GM18907 (cell line): ENCODE data around the gene IKBKE.
"Not testable (repeated sequence)": the region's sequence is repeated elsewhere in the genome, so short reads cannot be mapped to it uniquely, and the experiment has no call there.

Experiments
- ATAC-seq: cut with Tn5 transposase; IDR thresholded peaks from one replicate; pipeline ENCODE4 v1.9.1; 2021; ENCODE audit warnings: mild to moderate bottlenecking, moderate library complexity; ENCODE audit not compliant: unreplicated experiment

The IKBKE gene

GRCh38 chr1:206472454-206472853, 2.2 kb downstream of the IKBKE start:
- ATAC-seq = no peak

DNA sequence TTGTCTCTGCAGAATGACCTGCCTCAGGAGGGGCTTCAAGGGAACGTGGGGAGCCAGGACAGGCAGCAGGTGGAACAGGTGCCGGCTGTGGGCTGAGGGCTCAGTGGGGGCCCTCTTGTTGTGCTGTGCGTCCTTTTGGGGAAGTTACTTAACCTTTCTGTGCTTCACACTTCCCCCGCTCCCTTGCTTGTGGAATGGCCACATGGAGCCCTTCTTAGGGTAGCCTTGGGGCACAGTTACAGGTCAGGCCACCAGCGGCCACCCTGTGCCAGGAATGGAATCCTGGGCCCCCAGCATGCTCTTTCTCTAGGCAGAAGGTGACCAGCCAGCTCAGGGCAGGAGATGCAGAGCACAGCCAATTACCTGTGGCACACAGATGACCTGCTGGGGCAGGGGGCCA, 2.6 kb downstream of the IKBKE start:
- ATAC-seq = no peak

- ATAC-seq = no peak
Observed at GRCh38 chr1:206476058-206476457, 5.8 kb downstream of the IKBKE start.

GRCh38 chr1:206476591-206476990, 6.3 kb downstream of the IKBKE start:
- ATAC-seq = no peak

GRCh38 chr1:206477110-206477509, 6.8 kb downstream of the IKBKE start:
- no peak for ATAC-seq

GRCh38 chr1:206477581-206478380, 7.5 kb downstream of the IKBKE start:
- no peak for ATAC-seq

DNA sequence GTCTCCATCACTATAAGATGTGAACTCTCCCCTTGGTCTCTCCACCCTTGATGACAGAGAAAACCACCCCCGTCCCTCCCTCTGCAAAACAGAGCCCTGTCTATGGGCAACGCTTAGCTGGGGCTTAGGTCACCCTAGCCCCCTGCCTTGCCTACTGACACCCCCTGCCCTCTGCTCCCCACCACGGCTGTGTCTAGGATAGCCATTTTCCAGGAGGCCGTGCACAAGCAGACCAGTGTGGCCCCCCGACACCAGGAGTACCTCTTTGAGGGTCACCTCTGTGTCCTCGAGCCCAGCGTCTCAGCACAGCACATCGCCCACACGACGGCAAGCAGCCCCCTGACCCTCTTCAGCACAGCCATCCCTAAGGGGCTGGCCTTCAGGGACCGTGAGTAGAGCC, 8.5 kb downstream of the IKBKE start:
- ATAC-seq = no peak

DNA sequence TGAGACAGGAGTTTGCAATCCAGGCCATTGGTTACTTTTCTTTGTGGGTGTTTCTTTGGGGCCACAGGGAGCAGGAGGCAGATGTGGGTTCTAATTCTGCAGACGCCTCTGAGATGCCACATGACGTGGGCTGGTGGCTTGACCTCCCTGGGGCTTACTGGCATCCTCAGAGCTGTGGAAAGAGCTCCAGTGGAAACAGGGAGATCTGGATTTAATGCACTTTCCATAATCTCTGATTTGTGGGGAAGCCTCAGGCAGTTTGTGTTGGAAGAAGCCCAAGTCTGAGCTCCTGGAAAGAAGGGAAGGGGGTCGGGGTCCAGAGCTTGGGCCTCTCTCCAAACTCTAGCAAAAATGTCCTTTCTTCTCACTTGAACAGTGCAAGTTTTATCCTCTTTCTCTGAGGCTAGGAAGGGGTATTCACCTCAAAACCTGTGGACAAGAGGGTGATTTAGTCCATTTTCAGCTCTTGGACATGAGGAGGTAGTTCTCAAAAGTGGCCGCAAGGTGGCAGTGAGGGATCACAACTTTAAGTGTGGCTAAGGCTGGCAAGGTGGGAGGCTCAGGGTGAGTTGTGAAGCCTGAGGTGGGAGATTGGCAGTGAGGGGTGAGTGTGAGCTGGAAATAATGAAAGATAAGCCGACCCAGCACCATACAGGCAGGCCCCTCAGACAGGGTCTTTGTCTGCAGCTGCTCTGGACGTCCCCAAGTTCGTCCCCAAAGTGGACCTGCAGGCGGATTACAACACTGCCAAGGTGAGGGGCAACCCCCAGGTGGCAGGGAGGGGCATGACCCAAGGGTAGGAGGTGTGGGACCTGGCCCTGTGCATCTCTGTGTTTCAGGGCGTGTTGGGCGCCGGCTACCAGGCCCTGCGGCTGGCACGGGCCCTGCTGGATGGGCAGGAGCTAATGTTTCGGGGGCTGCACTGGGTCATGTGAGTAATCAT, 9.2 kb downstream of the IKBKE start:
- ATAC-seq = no peak

DNA sequence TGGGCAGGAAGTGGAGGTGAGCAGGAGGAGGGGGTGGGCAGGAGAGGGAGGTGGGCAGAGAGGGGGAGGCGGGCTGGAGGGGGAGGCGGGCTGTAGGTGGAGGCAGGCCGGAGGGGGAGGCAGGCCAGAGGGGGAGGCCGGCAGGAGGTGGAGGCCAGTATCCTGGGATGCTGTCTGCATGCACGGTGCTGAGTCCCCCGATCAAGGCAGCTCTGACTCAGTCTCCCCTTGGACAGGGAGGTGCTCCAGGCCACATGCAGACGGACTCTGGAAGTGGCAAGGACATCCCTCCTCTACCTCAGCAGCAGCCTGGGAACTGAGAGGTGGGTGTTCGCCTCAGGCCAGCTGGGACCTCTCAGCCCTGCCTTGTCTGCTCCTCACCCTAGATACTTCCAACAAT, 9.9 kb downstream of the IKBKE start:
- ATAC-seq = no peak

GRCh38 chr1:206482611-206483010, 12.3 kb downstream of the IKBKE start:
- no peak for ATAC-seq

GRCh38 chr1:206483864-206484263, 13.6 kb downstream of the IKBKE start:
- ATAC-seq = not testable (repeated sequence)

GRCh38 chr1:206484901-206485300, 14.6 kb downstream of the IKBKE start:
- ATAC-seq = no peak

- no peak for ATAC-seq
Observed at GRCh38 chr1:206486995-206487788, 16.9 kb downstream of the IKBKE start.

DNA sequence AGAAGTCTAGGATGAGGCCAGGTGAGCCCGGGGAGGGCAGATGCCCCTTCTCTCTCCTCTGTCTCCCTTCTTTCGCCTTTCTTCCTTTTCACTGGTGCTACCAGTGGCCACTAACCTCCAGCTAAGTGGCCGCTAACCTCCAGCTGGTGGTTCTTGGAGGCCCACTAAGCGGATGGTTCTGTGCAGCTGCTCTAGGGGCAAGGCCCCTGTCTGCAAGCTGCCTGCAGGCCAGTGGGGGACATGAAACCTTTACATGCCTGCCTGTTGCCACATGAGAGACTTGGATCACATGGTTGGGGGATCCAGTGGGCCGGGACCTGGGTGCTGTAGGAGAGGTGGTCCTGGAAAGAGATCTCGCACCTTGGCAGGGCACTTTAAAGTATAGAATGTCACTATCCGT, 17.7 kb downstream of the IKBKE start:
- ATAC-seq = no peak

GRCh38 chr1:206488466-206488865, 18.2 kb downstream of the IKBKE start:
- no peak for ATAC-seq

GRCh38 chr1:206489980-206490770, 19.9 kb downstream of the IKBKE start:
- ATAC-seq = peak; percentile 49

DNA sequence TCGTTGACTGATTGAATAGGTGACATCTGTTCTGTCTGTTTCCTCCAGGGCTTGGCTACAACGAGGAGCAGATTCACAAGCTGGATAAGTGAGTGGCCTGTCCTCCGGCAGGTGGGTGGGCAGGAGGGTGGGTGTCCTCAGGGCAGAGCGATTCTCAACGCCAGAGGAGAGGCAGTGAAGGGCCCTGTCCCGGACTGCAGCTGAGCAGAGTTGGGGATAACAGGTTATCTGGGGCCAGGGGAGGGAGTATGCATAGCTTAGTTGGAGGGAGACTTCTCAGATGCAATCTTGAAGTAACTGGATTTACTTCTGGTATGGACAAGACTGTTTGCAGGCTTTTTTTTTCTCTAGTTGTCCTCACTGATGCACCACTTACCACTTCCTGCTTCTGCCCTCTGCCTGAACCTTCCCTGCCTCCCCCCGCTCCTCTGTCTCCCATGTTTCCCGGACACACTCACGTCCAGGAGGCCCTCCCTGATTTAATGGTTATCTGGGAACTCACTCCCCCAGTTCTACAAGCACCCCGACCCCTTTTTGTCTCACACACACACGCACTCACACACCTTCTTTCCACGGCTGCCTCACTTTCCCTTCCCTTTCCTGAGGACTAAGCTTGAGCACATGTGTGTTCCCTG, 20.6 kb downstream of the IKBKE start:
- no peak for ATAC-seq

- no peak for ATAC-seq
Observed at GRCh38 chr1:206491616-206492015, 21.3 kb downstream of the IKBKE start.

DNA sequence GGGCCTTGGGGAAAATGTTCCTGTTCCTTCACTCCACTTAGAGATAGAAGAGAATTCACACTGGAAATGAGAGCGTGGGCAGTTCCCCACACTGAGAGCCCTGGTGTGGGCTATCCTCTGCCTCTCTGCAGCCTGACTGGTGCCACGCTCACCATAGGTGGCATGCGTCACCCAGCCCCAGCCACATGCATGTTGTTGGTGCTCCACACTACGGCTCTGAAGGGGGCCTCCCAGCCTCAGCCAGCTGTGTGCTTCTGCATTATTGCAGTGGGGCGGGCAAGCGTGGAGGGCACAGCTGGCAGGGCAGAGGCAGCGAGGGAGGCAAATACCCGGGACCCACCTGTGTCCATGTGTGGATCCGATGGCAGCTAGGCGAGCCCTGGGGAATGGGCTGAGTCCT, 22.3 kb downstream of the IKBKE start:
- no peak for ATAC-seq

DNA sequence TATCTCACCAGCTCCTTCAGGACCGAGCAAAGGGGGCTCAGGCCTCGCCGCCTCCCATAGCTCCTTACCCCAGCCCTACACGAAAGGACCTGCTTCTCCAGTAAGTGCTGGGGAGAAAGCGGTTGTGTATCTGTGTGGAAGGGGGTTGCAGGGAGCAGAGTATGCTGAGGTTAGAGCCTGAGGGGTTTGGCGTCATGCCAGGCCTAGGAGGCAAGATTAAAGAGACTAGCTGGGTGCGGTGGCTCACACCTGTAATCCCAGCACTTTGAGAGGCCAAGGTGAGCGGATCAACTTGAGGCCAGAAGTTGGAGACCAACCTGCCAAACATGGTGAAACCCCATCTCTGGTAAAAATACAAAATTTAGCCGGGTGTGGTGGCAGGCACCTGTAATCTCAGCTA, 23.0 kb downstream of the IKBKE start:
- ATAC-seq = no peak
